HG02798 (cell line): Measurements from ENCODE around the gene PRKCZ.
A peak's percentile ranks its signal among the peaks of the same experiment; 100 is the strongest.

Experiments
- ATAC-seq: cut with Tn5 transposase; IDR thresholded peaks from one replicate; pipeline ENCODE4 v1.9.1; 2021; ENCODE audit warnings: mild to moderate bottlenecking; ENCODE audit not compliant: unreplicated experiment, poor library complexity

PRKCZ gene

GRCh38 chr1:2201062-2201461, 150.9 kb downstream of the PRKCZ start:
- no peak for ATAC-seq

GRCh38 chr1:2202008-2202575, 151.9 kb downstream of the PRKCZ start:
- ATAC-seq: no peak

GRCh38 chr1:2202843-2203601, 152.8 kb downstream of the PRKCZ start:
- ATAC-seq: no peak

- no peak for ATAC-seq
Observed at GRCh38 chr1:2203671-2204414, 153.6 kb downstream of the PRKCZ start.

GRCh38 chr1:2204415-2205190, 154.4 kb downstream of the PRKCZ start:
- no peak for ATAC-seq

DNA sequence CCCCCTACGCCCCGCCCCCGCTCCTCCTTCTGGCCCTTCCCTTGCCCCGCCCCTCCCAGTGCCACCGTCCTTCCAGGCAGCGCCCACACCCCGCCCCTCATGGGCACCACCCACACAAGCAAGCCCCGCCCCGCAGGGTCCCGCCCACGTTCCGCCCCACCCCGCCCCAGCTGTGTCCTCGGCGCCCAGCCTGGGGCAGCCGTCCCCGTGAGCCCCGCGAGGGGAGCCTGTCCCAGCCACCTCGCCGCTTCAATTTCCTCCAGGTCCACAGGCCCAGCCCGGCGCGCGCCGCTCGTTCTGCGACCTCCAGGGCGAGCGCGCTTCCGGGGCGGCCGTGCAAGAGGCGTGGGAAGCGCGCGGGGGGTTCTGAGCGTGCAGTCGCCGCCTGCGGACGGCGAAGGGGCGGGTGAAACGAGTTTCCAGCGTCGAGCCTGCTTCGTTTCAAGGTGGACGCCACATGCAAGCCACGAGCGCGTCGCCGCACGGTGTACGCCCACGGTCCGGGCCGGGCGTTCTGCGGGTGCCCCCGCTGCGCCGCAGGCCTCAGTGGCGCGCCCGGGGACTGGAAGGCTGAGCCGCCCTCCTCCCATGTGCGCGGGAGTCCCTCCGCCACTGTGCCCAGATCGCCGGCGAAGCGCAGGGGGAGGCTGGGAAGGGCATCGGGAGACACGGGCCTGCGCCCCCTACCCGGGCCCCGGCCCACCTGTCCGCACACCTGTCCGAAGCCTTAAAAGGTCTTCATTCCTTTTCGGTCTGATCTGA, 155.2 kb downstream of the PRKCZ start:
- peak; percentile 81 for ATAC-seq

DNA sequence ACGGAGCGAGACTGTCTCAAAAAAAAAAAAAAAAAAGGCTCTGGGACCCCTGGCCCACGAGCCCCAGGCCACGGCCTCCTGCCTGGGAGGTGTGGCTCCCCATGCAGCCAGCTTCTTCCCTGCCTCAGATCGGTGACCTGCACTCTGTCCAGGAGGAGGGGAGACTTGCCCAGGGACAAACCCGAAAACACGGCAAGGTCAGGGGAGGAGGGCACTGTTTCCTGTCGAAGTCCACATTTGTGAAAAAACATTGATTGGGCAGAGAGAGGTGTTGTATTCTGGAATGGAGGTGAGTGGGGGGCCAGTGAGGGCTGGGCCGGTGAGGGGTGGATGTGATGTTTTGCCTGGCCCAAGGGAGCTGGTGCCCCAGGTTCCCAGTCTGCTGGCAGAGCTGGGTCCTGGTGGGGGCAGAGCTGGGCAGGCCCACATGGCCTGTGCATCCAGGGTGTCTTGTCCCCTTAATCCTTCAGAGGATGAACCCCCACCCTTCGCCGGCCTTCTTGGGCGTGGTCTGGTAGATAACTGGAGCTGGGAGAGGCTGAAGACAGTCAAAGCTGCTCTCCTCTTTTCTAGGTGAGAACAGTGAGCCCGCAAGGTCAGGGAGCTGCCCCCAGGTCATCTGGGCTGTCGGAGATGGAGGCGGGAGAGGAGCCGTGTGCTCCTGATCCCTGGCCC, 156.7 kb downstream of the PRKCZ start:
- no peak for ATAC-seq

GRCh38 chr1:2208309-2209239, 158.4 kb downstream of the PRKCZ start:
- no peak for ATAC-seq

DNA sequence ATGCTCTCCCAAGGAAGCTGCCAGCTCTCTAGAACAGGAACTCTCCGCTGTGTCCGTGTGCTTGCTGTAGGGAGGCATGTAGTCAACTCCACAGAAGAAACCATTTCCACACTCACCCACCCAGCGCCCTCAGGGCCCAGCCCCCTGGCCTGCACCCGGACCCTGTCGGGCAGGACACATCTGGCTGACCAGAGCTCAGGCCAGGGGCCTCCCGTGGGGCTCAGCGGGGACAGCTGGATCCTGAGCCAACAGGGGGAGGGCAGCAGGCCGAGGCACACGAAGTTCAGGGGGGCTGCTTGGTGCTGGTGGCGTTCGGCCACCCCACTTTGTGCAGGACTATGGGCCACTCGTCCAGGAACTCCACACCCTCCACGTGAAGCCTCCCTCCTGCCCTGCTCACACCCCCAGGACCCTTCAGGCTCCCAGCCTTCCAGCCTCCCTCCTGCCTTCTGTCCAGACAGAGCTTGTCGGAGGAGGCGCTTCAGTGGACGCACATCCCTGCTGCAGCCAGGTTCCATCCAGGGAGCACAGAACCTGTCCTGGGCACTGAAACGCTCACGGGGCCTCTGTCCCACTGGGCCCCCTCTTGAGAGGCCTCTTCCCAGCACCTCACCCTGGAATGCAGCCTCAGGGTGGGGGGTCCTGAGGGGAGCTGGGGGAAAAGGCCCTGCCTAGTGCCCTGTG, 159.3 kb downstream of the PRKCZ start:
- ATAC-seq: no peak

DNA sequence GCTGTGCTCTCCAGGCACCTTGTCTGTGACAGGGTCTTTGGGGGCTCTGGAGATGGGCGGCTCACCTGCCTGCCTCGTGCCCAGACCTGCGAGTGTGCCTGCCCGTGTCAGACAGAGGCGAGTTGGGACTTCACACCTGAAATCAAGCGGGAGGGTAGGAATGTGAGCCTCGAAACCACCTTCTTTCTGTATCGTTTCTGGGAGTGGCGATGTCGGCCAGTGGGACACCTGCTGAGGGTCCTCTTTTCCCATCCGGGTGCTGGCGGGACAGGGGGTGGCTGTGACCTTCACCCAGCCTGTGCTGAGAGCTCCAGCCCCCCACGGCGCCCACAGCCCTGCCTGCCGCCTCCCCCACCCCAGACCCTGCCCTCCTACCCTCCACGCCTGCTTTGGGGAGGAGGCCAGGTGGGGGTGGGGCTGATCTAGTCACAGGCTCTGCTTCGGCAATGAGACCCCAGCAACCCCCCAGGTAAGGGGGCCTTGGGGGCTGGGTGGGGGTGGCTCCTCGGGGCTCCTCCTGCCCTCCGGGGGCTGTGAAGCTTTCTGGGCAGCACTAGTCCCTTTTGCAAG, 160.0 kb downstream of the PRKCZ start:
- no peak for ATAC-seq

- no peak for ATAC-seq
Observed at GRCh38 chr1:2210786-2211185, 160.6 kb downstream of the PRKCZ start.

DNA sequence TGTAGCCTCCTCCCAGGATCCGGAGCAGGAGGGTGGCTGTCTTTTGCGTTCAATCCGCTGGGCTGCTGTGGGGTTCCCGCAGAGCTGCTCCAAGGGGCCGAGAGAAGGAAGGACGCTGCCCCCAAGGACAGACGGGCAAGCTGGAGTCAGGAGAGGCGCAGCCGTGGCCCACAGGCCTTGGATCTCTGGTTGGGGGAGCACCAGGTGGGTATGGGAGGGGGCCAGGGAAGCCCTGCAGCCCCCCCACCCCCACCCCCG, 162.0 kb downstream of the PRKCZ start:
- ATAC-seq: no peak

DNA sequence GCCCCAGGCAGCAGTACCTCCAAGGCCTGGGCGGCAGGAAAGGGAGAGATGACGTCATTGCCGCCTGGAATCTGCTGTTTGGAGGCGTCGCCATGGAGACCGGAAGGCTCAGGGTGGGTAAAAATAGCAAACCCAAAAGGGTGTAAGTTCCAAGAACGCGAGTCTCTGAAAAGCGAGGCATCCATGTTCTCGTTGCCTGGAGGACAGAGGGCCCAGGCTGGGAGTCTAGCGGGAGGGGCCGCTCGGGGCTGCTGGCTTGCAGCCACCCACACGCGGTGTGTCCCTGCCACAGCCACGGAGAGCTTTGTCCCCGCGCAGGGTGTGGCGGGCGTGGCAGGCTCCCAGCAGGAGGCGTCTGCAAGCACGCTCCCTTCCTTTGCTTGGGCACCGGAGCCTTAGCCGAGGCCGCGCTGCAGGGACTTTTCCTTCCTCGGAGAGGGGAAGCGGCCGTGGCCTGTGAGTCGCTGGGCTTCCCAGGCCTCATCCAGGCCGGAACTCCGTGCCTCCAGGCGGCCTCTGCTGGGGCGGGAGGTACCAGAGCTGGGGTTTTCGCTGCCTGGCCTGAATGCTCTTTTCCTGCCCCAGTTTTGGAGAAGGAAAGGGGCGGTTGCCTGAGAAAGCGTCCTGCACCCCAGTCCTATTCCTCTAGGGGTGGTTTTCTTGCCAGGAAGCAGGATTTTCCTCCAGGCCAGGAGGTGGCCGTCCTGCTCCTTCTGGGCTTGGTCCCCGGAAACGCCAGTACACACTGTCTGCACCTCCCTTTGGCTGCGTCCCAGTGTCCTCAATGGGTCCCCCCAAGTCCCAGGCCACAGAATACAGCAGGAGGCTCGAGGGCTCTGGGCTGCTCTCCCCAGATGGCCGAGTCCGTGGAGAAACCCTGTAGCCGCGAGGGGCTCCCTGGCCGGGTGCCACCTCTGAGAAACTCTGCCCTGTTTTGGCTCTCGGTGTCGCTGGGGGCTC, 162.6 kb downstream of the PRKCZ start:
- ATAC-seq: no peak

GRCh38 chr1:2213576-2214505, 163.6 kb downstream of the PRKCZ start:
- ATAC-seq: no peak

DNA sequence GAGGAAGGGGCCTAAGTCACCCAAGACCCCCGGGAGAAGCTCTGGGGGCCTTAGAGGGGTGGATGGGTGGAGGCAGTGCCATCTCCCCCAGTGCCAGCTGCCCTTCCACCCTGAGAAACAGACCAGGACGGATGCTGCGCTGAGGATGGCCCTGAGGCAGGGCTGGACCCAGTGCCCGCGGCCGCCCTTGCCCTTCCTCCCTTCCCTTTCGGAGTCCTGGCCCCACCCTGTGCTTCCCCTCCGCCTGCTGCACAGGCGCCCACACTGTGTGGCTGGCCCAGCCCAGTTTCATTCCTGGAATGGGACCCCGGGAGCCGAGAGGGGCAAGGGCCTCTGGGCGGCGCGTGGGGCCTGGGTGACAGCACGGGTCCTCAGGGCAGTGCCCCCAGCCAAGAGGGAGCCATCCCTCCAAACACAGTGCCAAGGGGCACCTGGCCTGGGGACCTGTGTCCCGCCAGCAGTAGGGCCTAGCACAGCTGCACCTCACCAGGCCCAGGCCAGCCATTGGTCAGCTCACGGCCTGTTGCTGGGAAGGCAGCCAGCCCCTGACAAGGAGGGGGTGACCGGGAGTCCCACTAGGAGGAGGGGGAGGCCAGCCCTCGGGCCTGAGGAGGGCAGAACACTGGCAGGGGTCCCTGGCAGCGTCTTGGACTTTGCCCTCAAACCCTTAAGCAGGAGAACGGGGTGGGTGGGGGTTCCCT, 164.5 kb downstream of the PRKCZ start:
- no peak for ATAC-seq
